Dendritic cell treated with granulocyte-macrophage colony-stimulating factor and Interleukin-4, amounts not matched to agents 40 ng/mL and 50 ng/mL, for 4 days (primary cell): Measurements from ENCODE around the gene PHEX.

ENCODE experiments used
- H3K27ac Mint-ChIP-seq: one replicate; pipeline ENCODE4 v1.8.0; 2022; ENCODE audit warnings: mild to moderate bottlenecking, mixed read lengths
- H3K27me3 Mint-ChIP-seq: one replicate; pipeline ENCODE4 v1.8.0; 2022; ENCODE audit warnings: mild to moderate bottlenecking, mixed read lengths
- H3K36me3 Mint-ChIP-seq: one replicate; pipeline ENCODE4 v1.8.0; 2022; ENCODE audit warnings: low read depth, mixed read lengths
- H3K4me1 Mint-ChIP-seq: one replicate; pipeline ENCODE4 v1.8.0; 2022; ENCODE audit warnings: low read depth, mixed read lengths
- H3K4me3 Mint-ChIP-seq: one replicate; pipeline ENCODE4 v1.8.0; 2022; ENCODE audit warnings: mild to moderate bottlenecking, moderate library complexity, mixed read lengths
- H3K9me3 Mint-ChIP-seq: one replicate; pipeline ENCODE4 v1.8.0; 2022; ENCODE audit warnings: mixed read lengths
- intact Hi-C: fragments of 100-400 bp; cut with micrococcal nuclease; formaldehyde crosslinking; loops from one replicate; pipeline ENCODE4 v1.15.0; 2022

The PHEX gene

DNA sequence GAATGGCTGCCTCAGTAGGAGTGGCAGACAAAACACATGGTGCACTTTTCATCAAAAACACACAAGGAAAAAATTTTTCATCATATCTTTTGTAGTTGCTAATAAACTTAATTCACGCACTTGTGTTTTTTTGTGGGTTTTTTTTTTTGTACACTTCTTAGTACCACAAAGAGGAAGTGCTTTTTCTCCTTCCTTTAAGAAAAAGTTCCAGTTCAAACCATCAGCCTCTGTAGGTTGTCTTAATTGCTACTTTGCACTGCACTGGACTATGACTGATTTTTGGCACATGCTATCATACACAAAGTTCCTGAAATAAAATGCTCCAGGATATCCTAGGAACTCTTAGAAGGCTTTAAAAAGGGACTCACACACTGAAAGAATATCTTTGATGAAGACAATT is at the start of gene PHEX:
Gene PHEX (plus strand): TSS at position 242 of the 400 bp plus-strand sequence. CDS start 681 bp downstream, outside the sequence.
- H3K36me3 Mint-ChIP-seq, result no peaks in the 10 kb centered on the region
- peaks cover 6% of the 10 kb centered on the region for H3K4me1 Mint-ChIP-seq
- H3K27me3 Mint-ChIP-seq, result no peaks in the 10 kb centered on the region
- H3K9me3 Mint-ChIP-seq, result no peaks in the 10 kb centered on the region
- intact Hi-C loops, result no loop called here
- peak within 1 kb of the TSS; percentile 17 for H3K27ac Mint-ChIP-seq
- H3K4me3 Mint-ChIP-seq, result no peak within 1 kb of the TSS

DNA sequence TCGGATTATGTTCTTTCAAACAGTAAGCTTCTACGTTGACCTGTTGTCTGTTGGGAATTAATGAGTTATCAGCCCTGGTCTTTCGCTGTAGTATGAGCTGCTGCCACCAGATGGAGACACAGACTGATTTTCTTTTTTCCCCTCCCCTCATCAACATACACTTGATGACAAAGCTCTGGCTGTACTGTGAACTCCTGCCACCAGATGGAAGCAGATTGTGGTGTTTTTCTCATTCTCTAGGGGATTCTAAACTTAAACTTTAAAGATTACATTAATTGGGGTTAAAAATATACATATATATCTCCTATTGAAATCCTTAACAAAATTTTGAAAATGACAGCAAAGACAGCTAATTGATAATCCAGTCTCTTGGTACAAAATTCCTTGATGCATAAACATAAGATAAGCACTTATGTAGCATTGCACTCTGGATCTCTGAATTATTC is 46.8 kb upstream of the PHEX start:
- intact Hi-C loops, result loop anchor here (2.0 to 5.0 kb wide), 2 partner anchors 207 to 762 kb away; no protein-coding TSS in a partner anchor
- Mint-ChIP-seq H3K27ac (no peak overlapping the region), H3K4me1 (peaks cover 7% of the 10 kb centered on the region), H3K27me3 (no peaks in the 10 kb centered on the region), H3K9me3 (no peaks in the 10 kb centered on the region), H3K4me3 (no peak overlapping the region), H3K36me3 (peaks cover 51% of the 10 kb centered on the region)

DNA sequence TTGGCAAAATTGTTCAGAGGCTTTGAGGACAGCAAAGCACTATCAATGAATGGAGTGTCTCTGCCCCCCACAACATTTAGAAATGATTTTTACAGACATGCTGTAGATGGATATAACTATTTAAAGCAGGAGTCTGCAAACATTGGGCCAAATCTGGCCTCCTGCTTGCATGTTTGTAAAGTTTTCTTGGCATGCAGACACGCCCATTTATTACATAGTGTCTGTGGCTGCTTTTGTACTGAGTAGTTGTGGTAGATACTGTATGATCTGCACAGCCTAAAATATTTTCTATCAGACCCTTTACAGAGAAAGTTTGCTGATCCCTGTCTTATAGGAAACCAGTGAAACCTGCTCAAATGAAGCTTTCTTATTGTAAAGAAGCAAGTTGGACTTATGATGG is 45.5 kb upstream of the PHEX start:
- Mint-ChIP-seq H3K36me3 (peaks cover 56% of the 10 kb centered on the region), H3K27me3 (no peaks in the 10 kb centered on the region), H3K27ac (no peak overlapping the region), H3K4me3 (no peak overlapping the region), H3K9me3 (no peaks in the 10 kb centered on the region), H3K4me1 (peaks cover 8% of the 10 kb centered on the region)
- intact Hi-C loops, result loop anchor here (5.0 kb wide), 1 partner anchor 761 kb away; no protein-coding TSS in a partner anchor

DNA sequence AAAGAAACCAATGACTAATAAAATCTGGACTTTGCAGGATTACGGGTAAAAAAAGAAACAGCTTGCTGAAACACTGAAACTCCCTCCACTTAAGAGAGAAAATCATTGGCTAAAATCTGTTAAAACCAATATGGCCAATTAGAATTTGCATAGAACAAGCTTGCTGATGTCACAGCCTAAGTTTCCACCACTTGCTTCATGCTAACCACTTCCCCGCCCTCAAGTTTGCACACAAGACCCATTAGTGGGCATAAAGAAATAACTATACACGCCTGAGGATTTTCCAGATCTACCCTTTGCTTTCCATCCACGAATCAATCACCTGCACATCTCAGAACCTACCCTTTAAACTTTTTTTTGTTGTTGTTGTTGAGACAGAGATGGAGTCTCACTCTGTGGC is 42.7 kb upstream of the PHEX start:
- Mint-ChIP-seq H3K27ac (no peak overlapping the region), H3K36me3 (peaks cover 56% of the 10 kb centered on the region), H3K9me3 (no peaks in the 10 kb centered on the region), H3K4me3 (no peak overlapping the region), H3K4me1 (peaks cover 28% of the 10 kb centered on the region), H3K27me3 (no peaks in the 10 kb centered on the region)
- intact Hi-C loops, result loop anchor here (5.0 kb wide), 1 partner anchor 758 kb away; no protein-coding TSS in a partner anchor

DNA sequence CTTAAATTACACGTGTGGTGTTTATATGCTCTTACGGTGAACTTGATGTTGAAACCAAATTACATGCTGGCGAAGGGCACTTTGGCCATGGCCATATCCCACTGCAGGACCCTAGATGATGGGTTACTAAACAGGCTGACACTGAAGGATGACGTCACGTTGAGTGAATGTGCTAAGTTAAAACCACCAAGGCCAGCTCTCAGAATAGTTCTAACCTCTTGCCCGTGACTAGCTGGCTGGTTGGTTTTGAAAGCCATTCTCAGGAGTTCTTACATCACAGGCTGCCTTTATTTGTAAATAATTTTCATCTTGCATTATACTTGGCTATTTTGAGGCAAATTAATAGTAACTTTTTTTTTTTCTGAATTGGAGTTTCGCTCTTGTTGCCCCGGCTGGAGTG is 41.3 kb upstream of the PHEX start:
- peaks cover 31% of the 10 kb centered on the region for H3K4me1 Mint-ChIP-seq
- no peak overlapping the region for H3K27ac Mint-ChIP-seq
- intact Hi-C loops, result loop anchor here (10.0 kb wide), 1 partner anchor 64 kb away; no protein-coding TSS in a partner anchor
- peaks cover 53% of the 10 kb centered on the region for H3K36me3 Mint-ChIP-seq
- H3K9me3 Mint-ChIP-seq, result no peaks in the 10 kb centered on the region
- H3K27me3 Mint-ChIP-seq, result no peaks in the 10 kb centered on the region
- H3K4me3 Mint-ChIP-seq, result no peak overlapping the region

DNA sequence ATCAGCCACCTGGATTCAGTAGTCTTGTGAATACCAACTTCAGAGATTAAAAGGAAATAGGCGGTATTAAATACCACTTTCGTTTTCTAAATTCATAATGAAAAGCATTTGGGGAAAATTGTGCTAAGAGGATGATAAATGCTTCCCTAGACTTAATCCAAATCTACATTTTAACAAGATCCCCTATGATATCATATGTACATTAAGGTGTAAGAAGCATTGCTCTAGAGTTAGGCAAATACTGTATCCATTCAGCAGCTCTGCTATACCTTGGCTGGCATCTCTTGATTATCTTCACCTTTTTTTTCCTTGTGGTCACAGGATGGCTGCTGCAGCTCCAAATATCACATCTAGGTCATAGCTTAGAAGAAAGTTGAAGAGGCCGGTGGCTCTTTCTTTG is 40.6 kb upstream of the PHEX start:
- no peak overlapping the region for H3K4me3 Mint-ChIP-seq

DNA sequence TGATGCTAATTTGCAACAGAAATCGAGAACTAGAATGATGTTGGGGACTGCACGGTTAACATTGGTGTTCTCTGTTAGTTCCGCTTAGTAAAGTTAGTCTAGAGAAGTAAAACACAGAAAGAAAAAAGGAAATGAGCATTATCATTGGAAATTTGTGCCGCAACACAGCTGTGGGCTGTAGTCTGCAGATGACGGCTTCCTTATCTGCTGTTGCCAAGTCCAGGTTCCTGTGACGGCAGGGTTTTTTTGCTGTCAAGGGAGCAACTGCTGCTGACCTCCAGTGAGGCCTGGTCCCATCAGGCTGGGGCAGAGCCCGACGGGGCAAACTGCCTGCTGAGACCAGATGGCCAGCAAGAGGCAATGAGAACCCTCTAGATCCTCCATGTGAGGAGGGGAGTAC is 38.9 kb upstream of the PHEX start:
- peak overlapping the region; percentile 89 for H3K27ac Mint-ChIP-seq
- H3K4me1 Mint-ChIP-seq, result peaks cover 36% of the 10 kb centered on the region
- no peaks in the 10 kb centered on the region for H3K9me3 Mint-ChIP-seq
- no peak overlapping the region for H3K4me3 Mint-ChIP-seq
- H3K36me3 Mint-ChIP-seq, result peaks cover 38% of the 10 kb centered on the region
- intact Hi-C loops, result loop anchor here (10.0 kb wide), 1 partner anchor 62 kb away; no protein-coding TSS in a partner anchor
- no peaks in the 10 kb centered on the region for H3K27me3 Mint-ChIP-seq

More for the DNA sequence above, 40.6 kb upstream of the PHEX start:
- Mint-ChIP-seq H3K27me3 (no peaks in the 10 kb centered on the region), H3K4me1 (peaks cover 37% of the 10 kb centered on the region), H3K27ac (peak overlapping the region; percentile 48), H3K9me3 (no peaks in the 10 kb centered on the region), H3K36me3 (peaks cover 53% of the 10 kb centered on the region)
- intact Hi-C loops, result loop anchor here (10.0 kb wide), 1 partner anchor 63 kb away; no protein-coding TSS in a partner anchor

DNA sequence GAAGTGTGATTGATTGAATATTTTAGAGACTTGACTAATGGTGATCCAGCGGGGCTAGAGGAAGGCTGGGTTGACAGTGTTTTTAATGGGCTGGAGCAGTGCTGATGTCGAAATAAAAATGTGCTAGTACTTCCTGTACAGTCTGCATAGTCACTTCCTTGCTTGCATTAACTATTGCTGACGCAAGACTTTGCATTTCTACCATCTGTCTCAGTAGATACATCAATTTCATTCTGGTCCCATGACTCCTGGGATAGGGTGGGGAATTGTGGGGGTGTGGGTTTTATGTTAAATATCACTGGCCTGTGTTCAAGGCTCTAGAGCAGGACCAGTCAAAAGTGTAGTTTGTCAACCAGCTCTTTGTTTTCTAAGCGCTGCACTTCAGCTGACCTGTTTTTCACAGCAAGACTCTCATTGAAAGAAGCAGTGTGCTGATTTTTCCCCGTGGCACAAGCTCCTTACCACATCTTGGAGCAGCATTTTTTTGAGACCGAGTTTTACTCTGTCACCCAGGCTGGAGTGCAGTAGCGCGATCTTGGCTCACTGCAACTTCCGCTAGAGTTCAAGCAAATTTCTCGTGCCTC is 35.2 kb upstream of the PHEX start:
- H3K27ac Mint-ChIP-seq, result peak overlapping the region; percentile 60
- H3K4me1 Mint-ChIP-seq, result peaks cover 26% of the 10 kb centered on the region
- H3K9me3 Mint-ChIP-seq, result no peaks in the 10 kb centered on the region
- H3K4me3 Mint-ChIP-seq, result no peak overlapping the region
- no peaks in the 10 kb centered on the region for H3K27me3 Mint-ChIP-seq
- peaks cover 18% of the 10 kb centered on the region for H3K36me3 Mint-ChIP-seq
- intact Hi-C loops, result loop anchor here (10.0 kb wide), 1 partner anchor 58 kb away; no protein-coding TSS in a partner anchor

DNA sequence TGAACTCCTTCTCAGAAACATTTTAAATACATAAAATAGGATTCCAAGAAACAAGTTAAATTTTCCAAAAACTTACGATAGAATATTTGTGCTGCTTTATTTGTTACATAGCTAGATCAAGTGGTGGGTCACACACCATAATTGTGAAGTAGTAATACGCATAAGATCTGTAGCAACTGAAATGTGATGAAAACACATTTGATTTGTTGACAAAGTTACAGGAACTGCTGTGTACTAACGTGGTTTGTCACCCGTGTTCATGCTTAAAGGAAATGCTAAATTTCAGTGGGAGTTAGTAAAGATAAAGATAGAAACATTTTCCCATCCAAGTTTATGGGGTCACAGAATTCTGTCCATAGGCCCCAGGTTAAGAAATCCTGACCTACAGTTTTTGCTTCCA is 34.1 kb upstream of the PHEX start:
- H3K4me1 Mint-ChIP-seq, result peaks cover 23% of the 10 kb centered on the region
- H3K27me3 Mint-ChIP-seq, result no peaks in the 10 kb centered on the region
- no peak overlapping the region for H3K27ac Mint-ChIP-seq
- intact Hi-C loops, result loop anchor here (10.0 kb wide), 1 partner anchor 57 kb away; no protein-coding TSS in a partner anchor
- no peak overlapping the region for H3K4me3 Mint-ChIP-seq
- peaks cover 29% of the 10 kb centered on the region for H3K36me3 Mint-ChIP-seq
- H3K9me3 Mint-ChIP-seq, result no peaks in the 10 kb centered on the region

DNA sequence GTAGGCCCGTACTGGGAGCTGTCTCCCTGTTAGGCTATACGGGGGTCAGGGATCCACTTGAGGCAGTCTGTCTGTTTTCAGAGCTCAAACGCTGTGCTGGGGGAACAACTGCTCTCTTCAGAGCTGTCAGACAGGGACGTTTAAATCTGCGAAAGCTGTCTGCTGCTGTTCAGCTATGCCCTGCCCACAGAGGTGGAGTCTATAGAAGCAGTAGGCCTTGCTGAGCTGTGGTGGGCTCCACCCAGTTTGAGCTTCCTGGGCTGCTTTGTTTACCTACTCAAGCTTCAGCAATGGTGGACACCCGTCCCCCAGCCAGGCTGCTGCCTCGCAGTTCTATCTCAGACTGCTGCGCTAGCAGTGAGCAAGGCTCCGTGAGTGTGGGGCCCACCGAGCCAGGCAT is 27.3 kb upstream of the PHEX start:
- intact Hi-C loops, result no loop called here
- H3K36me3 Mint-ChIP-seq, result peaks cover 43% of the 10 kb centered on the region
- no peak overlapping the region for H3K4me3 Mint-ChIP-seq
- no peak overlapping the region for H3K27ac Mint-ChIP-seq
- no peaks in the 10 kb centered on the region for H3K9me3 Mint-ChIP-seq
- H3K27me3 Mint-ChIP-seq, result no peaks in the 10 kb centered on the region
- no peaks in the 10 kb centered on the region for H3K4me1 Mint-ChIP-seq

DNA sequence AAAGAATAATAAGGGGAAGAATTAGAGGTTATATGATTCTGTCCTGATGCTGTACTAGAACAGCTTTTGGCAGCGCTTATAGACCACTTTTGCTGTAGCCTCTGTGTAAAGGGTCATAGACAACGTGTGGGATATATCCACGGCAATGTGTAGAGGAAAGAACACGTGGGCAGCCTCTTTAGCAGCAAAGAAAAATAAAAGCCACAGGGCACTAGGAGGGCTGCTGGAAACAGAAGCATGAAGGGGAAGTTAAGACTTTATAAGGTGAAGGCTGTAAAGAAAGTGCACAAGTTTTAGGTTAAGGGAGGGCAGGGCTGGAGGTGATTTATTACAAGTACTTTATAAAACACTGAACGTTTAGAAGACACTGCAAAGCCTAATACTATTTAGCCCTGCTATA is 20.1 kb upstream of the PHEX start:
- H3K27ac Mint-ChIP-seq, result no peak overlapping the region
- no peak overlapping the region for H3K4me3 Mint-ChIP-seq
- H3K27me3 Mint-ChIP-seq, result no peaks in the 10 kb centered on the region
- H3K4me1 Mint-ChIP-seq, result no peaks in the 10 kb centered on the region
- intact Hi-C loops, result no loop called here
- no peaks in the 10 kb centered on the region for H3K9me3 Mint-ChIP-seq
- H3K36me3 Mint-ChIP-seq, result no peaks in the 10 kb centered on the region

DNA sequence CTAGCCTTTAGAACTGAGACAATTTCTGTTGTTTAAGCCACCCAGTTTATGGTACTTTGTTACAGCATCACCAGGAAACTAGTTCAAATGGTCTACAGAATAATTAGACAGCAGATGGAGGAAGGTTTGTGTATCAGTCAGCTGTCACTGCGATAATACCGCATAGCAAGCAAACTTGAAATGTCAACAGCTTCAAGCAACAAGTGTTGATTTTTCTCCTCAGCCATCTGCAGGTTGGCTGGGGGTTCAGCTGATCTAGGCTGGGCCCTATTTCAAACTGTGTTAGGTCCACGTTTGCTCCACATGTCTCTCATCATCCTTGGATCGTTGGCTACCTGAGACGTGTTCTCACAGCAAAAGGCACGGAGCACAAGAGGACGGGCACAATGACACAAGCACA is 19.2 kb upstream of the PHEX start:
- intact Hi-C loops, result no loop called here

DNA sequence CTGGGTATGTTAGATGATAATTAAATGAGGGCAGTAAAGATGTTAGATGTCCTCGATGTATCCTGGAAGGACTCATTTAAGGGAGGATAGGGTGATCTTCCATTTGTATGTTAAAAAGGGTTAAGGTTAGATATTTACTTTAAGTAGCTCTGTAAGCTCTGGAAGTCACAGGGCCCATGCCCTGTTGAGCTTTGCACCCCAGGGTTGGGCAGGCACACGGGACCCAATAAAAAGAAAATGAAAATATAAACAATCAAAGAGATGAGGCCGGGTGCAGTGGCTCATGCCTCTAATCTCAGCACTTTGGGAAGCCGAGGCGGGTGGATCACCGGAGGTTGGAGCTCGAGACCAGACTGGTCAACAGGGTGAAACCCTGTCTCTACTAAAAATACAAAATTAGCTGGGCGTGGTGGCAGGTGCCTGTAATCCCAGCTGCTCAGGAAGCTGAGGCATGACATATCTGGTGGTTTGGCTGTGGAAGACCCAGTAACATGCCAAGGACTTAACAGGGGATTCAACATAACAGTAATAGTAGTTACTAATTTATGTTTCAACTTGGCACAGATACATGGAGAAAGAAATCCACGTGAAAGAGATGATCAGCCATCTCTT is 16.9 kb upstream of the PHEX start:
- Mint-ChIP-seq H3K4me1 (no peaks in the 10 kb centered on the region), H3K36me3 (no peaks in the 10 kb centered on the region), H3K27ac (no peak overlapping the region), H3K27me3 (no peaks in the 10 kb centered on the region), H3K9me3 (no peaks in the 10 kb centered on the region), H3K4me3 (no peak overlapping the region)
- intact Hi-C loops, result no loop called here

More for the DNA sequence above, 19.2 kb upstream of the PHEX start:
- Mint-ChIP-seq H3K4me3 (no peak overlapping the region), H3K27me3 (no peaks in the 10 kb centered on the region), H3K36me3 (no peaks in the 10 kb centered on the region), H3K4me1 (no peaks in the 10 kb centered on the region), H3K9me3 (no peaks in the 10 kb centered on the region), H3K27ac (no peak overlapping the region)

DNA sequence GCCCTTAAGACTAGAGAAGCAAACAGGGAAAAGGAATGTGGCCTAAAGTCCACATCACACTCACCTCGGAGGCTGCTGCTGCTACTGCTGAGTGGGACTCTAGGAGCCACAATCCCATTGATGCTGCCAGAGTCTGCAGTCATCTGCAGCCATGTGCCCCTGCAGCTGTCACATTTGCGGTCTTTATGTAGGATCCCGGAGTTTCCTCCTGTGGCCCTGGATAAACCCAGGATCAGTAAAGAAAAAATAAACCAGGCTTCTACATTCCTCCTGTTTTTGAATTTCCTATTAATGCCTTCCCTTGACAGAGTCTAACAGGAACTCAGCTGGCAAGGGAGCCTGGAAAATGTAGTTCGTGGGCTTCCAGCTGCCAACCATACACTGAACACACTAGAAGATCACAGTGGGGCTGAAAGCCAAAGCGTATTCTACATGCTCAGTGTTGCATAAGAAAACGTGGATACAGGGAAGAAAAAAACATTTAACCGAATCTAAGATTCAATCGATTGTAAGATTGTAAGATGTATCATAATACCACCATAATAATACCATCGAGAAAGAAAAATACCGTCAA is 10.3 kb upstream of the PHEX start:
- H3K27me3 Mint-ChIP-seq, result no peaks in the 10 kb centered on the region
- no peak overlapping the region for H3K4me3 Mint-ChIP-seq
- H3K4me1 Mint-ChIP-seq, result no peaks in the 10 kb centered on the region
- H3K36me3 Mint-ChIP-seq, result no peaks in the 10 kb centered on the region
- no peaks in the 10 kb centered on the region for H3K9me3 Mint-ChIP-seq
- intact Hi-C loops, result no loop called here
- H3K27ac Mint-ChIP-seq, result no peak overlapping the region
